CD4-positive, alpha-beta memory T cell (primary cell): Measurements from ENCODE around the gene LINC01488. TPM values are rescaled to one million over a fixed set of nuclear protein-coding genes. Genes with fewer than 3 reads are reported as not detected.

Experiments used
- CTCF ChIA-PET: fragments of 350-600 bp; sonication (Branson Sonifier 250); formaldehyde crosslinking; loops from one replicate; lab custom pipeline; 2021; ENCODE audit warnings: inconsistent platforms; ENCODE audit not compliant: partially characterized antibody; lab: Charles Lee
- POLR2A ChIA-PET: fragments of 350-600 bp; sonication (Branson Sonifier 250); formaldehyde crosslinking; loops from one replicate; lab custom pipeline; 2021; ENCODE audit not compliant: partially characterized antibody; lab: Charles Lee
- DNase-seq, 5 donors: peaks; one replicate each; pipeline versions ENCODE4 v3.0.0 to v3.0.0-alpha.2; 2020 to 2022; ENCODE audit warnings: mixed read lengths in 1 of 5
- H3K27ac ChIP-seq: one replicate; pipeline ENCODE4 v1.7.0; 2013; ENCODE audit warnings: low read depth, low read length
- H3K27me3 ChIP-seq: 2 replicates; pipeline ENCODE4 v1.7.0; 2013; ENCODE audit warnings: mild to moderate bottlenecking, low read length, moderate library complexity; ENCODE audit not compliant: insufficient read depth
- H3K36me3 ChIP-seq: 2 replicates; pipeline ENCODE4 v1.7.0; 2013; ENCODE audit warnings: mild to moderate bottlenecking, low read length, moderate library complexity; ENCODE audit not compliant: insufficient read depth
- H3K4me1 ChIP-seq: 2 replicates; pipeline ENCODE4 v1.7.0; 2013; ENCODE audit warnings: mild to moderate bottlenecking, low read length, moderate library complexity; ENCODE audit not compliant: insufficient read depth
- H3K4me3 ChIP-seq, 2 donors: one replicate each; pipeline ENCODE4 v1.7.0; 2013; ENCODE audit warnings: low read length in 2 of 2, mild to moderate bottlenecking in 1 of 2
- H3K9me3 ChIP-seq, 2 donors: one replicate each; pipeline ENCODE4 v1.7.0; 2013; ENCODE audit warnings: low read length in 2 of 2, control low read depth in 1 of 2; ENCODE audit not compliant: control insufficient read depth in 1 of 2
- H3K27ac Mint-ChIP-seq, 7 donors: one replicate each; pipeline ENCODE4 v1.8.0; 2020 to 2021; ENCODE audit warnings: mixed read lengths in 7 of 7, mild to moderate bottlenecking in 6 of 7, inconsistent platforms in 3 of 7, moderate library complexity in 3 of 7
- H3K27me3 Mint-ChIP-seq, 2 donors: one replicate each; pipeline ENCODE4 v1.8.0; 2020 to 2021; ENCODE audit warnings: mixed read lengths in 2 of 2
- H3K36me3 Mint-ChIP-seq, 2 donors: one replicate each; pipeline ENCODE4 v1.8.0; 2020 to 2021; ENCODE audit warnings: mixed read lengths in 2 of 2, inconsistent platforms in 1 of 2, mild to moderate bottlenecking in 1 of 2
- H3K4me1 Mint-ChIP-seq, 4 donors: one replicate each; pipeline ENCODE4 v1.8.0; 2020 to 2021; ENCODE audit warnings: mixed read lengths in 4 of 4, mild to moderate bottlenecking in 1 of 4
- H3K4me3 Mint-ChIP-seq, 8 donors: one replicate each; pipeline ENCODE4 v1.8.0; 2020 to 2021; ENCODE audit warnings: mixed read lengths in 8 of 8, mild to moderate bottlenecking in 7 of 8, moderate library complexity in 6 of 8, inconsistent platforms in 3 of 8
- H3K9me3 Mint-ChIP-seq, 8 donors: one replicate each; pipeline ENCODE4 v1.8.0; 2020 to 2021; ENCODE audit warnings: mixed read lengths in 8 of 8, mild to moderate bottlenecking in 5 of 8, inconsistent platforms in 3 of 8, moderate library complexity in 1 of 8
- intact Hi-C: fragments of 100-400 bp; cut with micrococcal nuclease; formaldehyde crosslinking; loops from one replicate; pipeline ENCODE4 v1.15.1; 2023
- polyA plus RNA-seq, 2 donors: library from polyadenylated mRNA; unstranded; fragments of 300-500 nt; fragmentation: Illumina TruSeq; gene quantifications; one replicate each; pipeline ENCODE4 v1.2.3, GENCODE V29; 2021
- total RNA-seq, 2 experiments: library from RNA; stranded (reverse); gene quantifications; one replicate each; pipeline ENCODE4 v1.2.3, GENCODE V29; 2021

Gene LINC01488
- total and polyA plus RNA-seq, 4 experiments from 2014 or later = not detected

GRCh38 chr11:69442012-69442806 lies 39.3 kb upstream of the LINC01488 start:
- H3K27ac ChIP-seq = no peak overlapping the region
- peaks cover 2 to 5% of the 10 kb centered on the region in 2 donors for H3K27me3 Mint-ChIP-seq
- no peaks in the 10 kb centered on the region for H3K9me3 Mint-ChIP-seq
- intact Hi-C loops = no loop called here
- no peaks in the 10 kb centered on the region for H3K9me3 ChIP-seq
- H3K36me3 ChIP-seq = no peaks in the 10 kb centered on the region
- H3K27ac Mint-ChIP-seq = no peak overlapping the region
- H3K27me3 ChIP-seq = no peaks in the 10 kb centered on the region
- ChIA-PET POLR2A (no interaction called here), CTCF (no interaction called here)
- peak overlapping the region in 2 of 8 donors; percentile 2 to 15 for H3K4me3 Mint-ChIP-seq
- peaks cover 17% of the 10 kb centered on the region for H3K4me1 ChIP-seq
- DNase-seq = no peak
- H3K4me3 ChIP-seq = no peak overlapping the region
- H3K4me1 Mint-ChIP-seq = peaks cover 0 to 16% (median 3%) of the 10 kb centered on the region in 4 donors
- H3K36me3 Mint-ChIP-seq = no peaks in the 10 kb centered on the region

DNA sequence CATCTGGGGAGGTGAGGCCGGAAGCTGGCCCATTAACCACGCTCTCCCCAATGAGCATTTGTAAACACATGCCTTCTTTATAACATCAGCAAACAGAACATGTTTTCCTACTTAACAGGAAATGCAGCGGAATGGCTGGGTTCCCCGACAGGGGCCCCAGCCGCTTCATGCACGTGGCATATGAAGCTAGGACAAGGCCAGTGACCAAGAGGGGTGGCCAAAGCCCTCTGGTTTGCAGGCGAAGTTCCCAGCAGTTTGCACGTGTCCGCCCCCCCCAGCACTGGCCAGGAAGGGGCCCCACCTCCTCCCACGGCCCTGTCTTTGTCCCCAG lies 38.7 kb upstream of the LINC01488 start:
- intact Hi-C loops = no loop called here
- peaks cover 17% of the 10 kb centered on the region for H3K4me1 ChIP-seq
- CTCF ChIA-PET = no interaction called here
- Mint-ChIP-seq H3K27ac (no peak overlapping the region), H3K27me3 (peaks cover 2 to 5% of the 10 kb centered on the region in 2 donors), H3K9me3 (no peaks in the 10 kb centered on the region), H3K4me3 (peak overlapping the region in 3 of 8 donors; percentile 2 to 64 (median 59)), H3K4me1 (peaks cover 0 to 16% (median 3%) of the 10 kb centered on the region in 4 donors), H3K36me3 (no peaks in the 10 kb centered on the region)
- H3K4me3 ChIP-seq = peak overlapping the region in 1 of 2 donors; percentile 24
- H3K27me3 ChIP-seq = no peaks in the 10 kb centered on the region
- H3K36me3 ChIP-seq = no peaks in the 10 kb centered on the region
- POLR2A ChIA-PET = no interaction called here
- H3K27ac ChIP-seq = no peak overlapping the region
- H3K9me3 ChIP-seq = no peaks in the 10 kb centered on the region
- no peak for DNase-seq

GRCh38 chr11:69443138-69443967 lies 38.1 kb upstream of the LINC01488 start:
- Histone ChIP-seq H3K9me3 (no peaks in the 10 kb centered on the region), H3K27me3 (no peaks in the 10 kb centered on the region), H3K36me3 (no peaks in the 10 kb centered on the region), H3K4me3 (peak overlapping the region; percentile 11 to 24), H3K4me1 (peaks cover 17% of the 10 kb centered on the region), H3K27ac (no peak overlapping the region)
- Mint-ChIP-seq H3K4me3 (peak overlapping the region; percentile 59 to 77 (median 70)), H3K36me3 (no peaks in the 10 kb centered on the region), H3K4me1 (peaks cover 0 to 16% (median 3%) of the 10 kb centered on the region in 4 donors), H3K27me3 (peaks cover 2 to 9% of the 10 kb centered on the region in 2 donors), H3K9me3 (no peaks in the 10 kb centered on the region), H3K27ac (no peak overlapping the region)
- peak; percentile 40 to 57 (median 52) for DNase-seq
- intact Hi-C loops = no loop called here
- ChIA-PET CTCF (no interaction called here), POLR2A (no interaction called here)

GRCh38 chr11:69443968-69444364 lies 37.5 kb upstream of the LINC01488 start:
- Histone ChIP-seq H3K9me3 (no peaks in the 10 kb centered on the region), H3K36me3 (no peaks in the 10 kb centered on the region), H3K27ac (no peak overlapping the region), H3K4me1 (peaks cover 17% of the 10 kb centered on the region), H3K4me3 (peak overlapping the region; percentile 11 to 24), H3K27me3 (no peaks in the 10 kb centered on the region)
- H3K4me1 Mint-ChIP-seq = peaks cover 0 to 16% (median 3%) of the 10 kb centered on the region in 4 donors
- H3K36me3 Mint-ChIP-seq = no peaks in the 10 kb centered on the region
- peak overlapping the region; percentile 59 to 77 (median 70) for H3K4me3 Mint-ChIP-seq
- intact Hi-C loops = no loop called here
- no peak for DNase-seq
- peaks cover 2 to 11% of the 10 kb centered on the region in 2 donors for H3K27me3 Mint-ChIP-seq
- ChIA-PET POLR2A (no interaction called here), CTCF (no interaction called here)
- H3K27ac Mint-ChIP-seq = no peak overlapping the region
- H3K9me3 Mint-ChIP-seq = no peaks in the 10 kb centered on the region

DNA sequence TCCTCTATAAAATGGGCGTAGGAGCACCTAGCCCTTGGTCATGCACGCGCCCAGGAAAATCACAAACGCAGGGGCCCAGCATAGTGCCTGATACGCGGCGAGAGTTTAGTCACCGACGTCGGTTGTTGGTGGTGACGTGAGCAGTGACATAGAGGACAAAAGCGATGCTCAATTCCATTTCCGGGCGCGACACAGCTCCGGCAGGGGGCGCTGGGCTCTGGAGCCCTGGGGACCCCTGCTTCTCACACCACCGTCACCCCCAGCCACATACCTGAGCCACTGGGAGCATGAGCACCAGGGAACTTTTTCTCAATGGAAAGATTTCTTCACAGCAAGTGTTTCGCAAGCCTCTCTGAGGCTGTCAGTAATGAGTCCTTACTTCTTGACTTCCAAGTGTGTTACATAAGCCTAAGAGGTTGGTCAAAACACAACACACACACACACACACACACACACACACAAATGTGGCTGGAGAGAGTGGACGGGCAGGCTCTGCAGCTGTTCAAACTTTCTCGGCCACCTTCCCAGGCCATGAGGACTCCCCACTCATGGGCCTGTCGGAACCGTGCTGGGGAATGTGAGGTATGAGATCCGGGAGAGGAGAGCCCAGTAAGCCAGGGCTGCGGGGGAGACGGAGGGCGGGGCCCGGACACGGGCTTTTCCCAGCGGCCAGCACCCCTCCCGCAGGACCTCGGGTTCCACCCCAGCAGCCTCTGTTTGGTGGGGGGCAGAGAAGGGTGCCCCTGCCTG lies 36.9 kb upstream of the LINC01488 start:
- H3K4me1 ChIP-seq = peaks cover 17% of the 10 kb centered on the region
- no peaks in the 10 kb centered on the region for H3K27me3 ChIP-seq
- no peak overlapping the region for H3K27ac ChIP-seq
- H3K27ac Mint-ChIP-seq = no peak overlapping the region
- CTCF ChIA-PET = no interaction called here
- peaks cover 2 to 11% of the 10 kb centered on the region in 2 donors for H3K27me3 Mint-ChIP-seq
- peaks cover 0 to 16% (median 3%) of the 10 kb centered on the region in 4 donors for H3K4me1 Mint-ChIP-seq
- H3K4me3 ChIP-seq = no peak overlapping the region
- POLR2A ChIA-PET = no interaction called here
- no peaks in the 10 kb centered on the region for H3K9me3 ChIP-seq
- H3K9me3 Mint-ChIP-seq = no peaks in the 10 kb centered on the region
- no peaks in the 10 kb centered on the region for H3K36me3 ChIP-seq
- DNase-seq = no peak
- peak overlapping the region in 2 of 8 donors; percentile 1 to 33 for H3K4me3 Mint-ChIP-seq
- intact Hi-C loops = no loop called here
- H3K36me3 Mint-ChIP-seq = no peaks in the 10 kb centered on the region

DNA sequence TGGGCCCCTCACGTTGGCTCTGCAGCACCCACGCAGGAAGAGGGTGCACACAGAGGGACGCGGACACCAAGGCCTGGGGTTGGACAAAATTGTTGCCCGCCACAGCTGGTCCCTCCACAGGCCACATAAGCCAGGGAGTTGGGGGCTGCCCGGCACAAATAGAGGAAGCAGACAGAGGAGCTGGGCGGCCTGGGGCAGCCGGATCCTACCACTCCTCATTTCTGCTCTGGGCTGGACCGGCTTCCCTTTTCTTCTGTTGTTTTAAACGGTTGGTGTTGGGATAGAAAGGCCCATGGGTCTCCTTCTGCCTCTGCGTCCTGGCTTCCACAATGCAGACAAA lies 36.4 kb upstream of the LINC01488 start:
- Mint-ChIP-seq H3K4me1 (peaks cover 0 to 16% (median 3%) of the 10 kb centered on the region in 4 donors), H3K36me3 (no peaks in the 10 kb centered on the region), H3K27me3 (peaks cover 4 to 11% of the 10 kb centered on the region in 2 donors), H3K27ac (no peak overlapping the region), H3K4me3 (no peak overlapping the region), H3K9me3 (no peaks in the 10 kb centered on the region)
- H3K27ac ChIP-seq = no peak overlapping the region
- no peaks in the 10 kb centered on the region for H3K27me3 ChIP-seq
- no peak for DNase-seq
- ChIA-PET POLR2A (no interaction called here), CTCF (no interaction called here)
- peaks cover 17% of the 10 kb centered on the region for H3K4me1 ChIP-seq
- no peak overlapping the region for H3K4me3 ChIP-seq
- intact Hi-C loops = no loop called here
- H3K9me3 ChIP-seq = no peaks in the 10 kb centered on the region
- H3K36me3 ChIP-seq = no peaks in the 10 kb centered on the region

GRCh38 chr11:69446108-69446507 lies 35.4 kb upstream of the LINC01488 start:
- Histone ChIP-seq H3K36me3 (no peaks in the 10 kb centered on the region), H3K4me3 (no peak overlapping the region), H3K27ac (no peak overlapping the region), H3K27me3 (no peaks in the 10 kb centered on the region), H3K4me1 (peaks cover 17% of the 10 kb centered on the region), H3K9me3 (no peaks in the 10 kb centered on the region)
- ChIA-PET POLR2A (no interaction called here), CTCF (no interaction called here)
- peaks cover 0 to 16% (median 3%) of the 10 kb centered on the region in 4 donors for H3K4me1 Mint-ChIP-seq
- peaks cover 4 to 16% of the 10 kb centered on the region in 2 donors for H3K27me3 Mint-ChIP-seq
- H3K36me3 Mint-ChIP-seq = no peaks in the 10 kb centered on the region
- intact Hi-C loops = no loop called here
- no peak overlapping the region for H3K4me3 Mint-ChIP-seq
- H3K9me3 Mint-ChIP-seq = no peaks in the 10 kb centered on the region
- H3K27ac Mint-ChIP-seq = no peak overlapping the region
- no peak for DNase-seq
